ENCODE results near the gene KIN.
"Not testable (repeated sequence)": the region's sequence is repeated elsewhere in the genome, so short reads cannot be mapped to it uniquely, and the experiment has no call there.

The KIN gene

GRCh38 chr10:7787857-7788638, at the start of gene KIN, which contains the start of gene ATP5F1C:
TSS of gene KIN (minus strand) at chr10:7787993. CDS start at chr10:7787933, 60 bp downstream.
TSS of gene ATP5F1C (plus strand) at chr10:7788177. CDS start at chr10:7788208, 31 bp downstream.
- Mint-ChIP-seq H3K36me3 (ENCODE audit: low read depth) (peaks cover 20% of the 10 kb centered on the region), H3K27me3 (no peaks in the 10 kb centered on the region), H3K4me1 (peaks cover 54% of the 10 kb centered on the region), H3K9me3 (no peaks in the 10 kb centered on the region), H3K27ac (no peak within 1 kb of the TSS), H3K4me3 (no peak within 1 kb of the TSS)
- peak; percentile 98 for DNase-seq
- peak; percentile 95 for ATAC-seq

DNA sequence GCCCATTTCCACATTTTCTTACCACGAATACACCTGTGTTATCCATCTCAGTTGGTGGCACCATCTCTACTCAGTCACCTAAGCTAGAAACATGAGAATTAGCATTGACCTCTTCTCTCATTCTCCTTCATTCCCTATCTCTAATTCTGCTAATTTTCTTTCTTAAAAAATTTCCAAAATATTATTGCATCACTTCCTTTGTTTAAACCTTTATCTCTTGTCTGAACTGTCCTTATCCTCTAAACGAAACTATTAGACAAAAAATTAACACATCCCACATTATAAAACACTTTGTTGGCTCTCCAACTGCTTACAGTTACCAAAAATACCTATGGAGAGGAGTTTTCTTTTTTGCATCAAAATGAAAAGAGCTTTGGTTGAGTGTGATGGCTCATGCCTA, 48.8 kb upstream of the KIN start:
- DNase-seq, result no peak
- H3K27ac Mint-ChIP-seq, result no peak overlapping the region
- ATAC-seq, result no peak
- H3K27me3 Mint-ChIP-seq, result no peaks in the 10 kb centered on the region
- H3K4me3 Mint-ChIP-seq, result no peak overlapping the region
- H3K36me3 Mint-ChIP-seq (ENCODE audit: low read depth), result peaks cover 29% of the 10 kb centered on the region
- peaks cover 12% of the 10 kb centered on the region for H3K4me1 Mint-ChIP-seq
- no peaks in the 10 kb centered on the region for H3K9me3 Mint-ChIP-seq

DNA sequence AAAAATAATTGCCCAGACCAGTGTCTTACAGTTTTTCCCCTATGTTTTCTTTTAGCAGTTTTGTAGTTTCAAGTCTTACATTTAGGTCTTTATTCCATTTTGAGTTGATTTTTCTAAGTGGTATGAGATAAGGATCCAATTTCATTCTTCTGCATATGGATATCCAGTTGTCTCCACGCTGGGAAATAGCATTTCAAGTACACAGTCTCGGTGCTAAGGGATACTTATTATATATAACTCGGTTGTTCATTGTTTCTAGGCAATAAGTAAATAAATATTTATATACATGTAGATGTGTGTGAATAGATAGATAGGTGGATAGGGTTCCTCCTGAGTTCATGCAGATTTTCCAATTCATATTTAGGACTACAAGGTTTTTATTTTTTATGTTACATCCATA, 46.5 kb upstream of the KIN start:
- DNase-seq, result no peak
- H3K9me3 Mint-ChIP-seq, result no peaks in the 10 kb centered on the region
- ATAC-seq, result no peak
- H3K4me3 Mint-ChIP-seq, result no peak overlapping the region
- peaks cover 20% of the 10 kb centered on the region for H3K4me1 Mint-ChIP-seq
- no peak overlapping the region for H3K27ac Mint-ChIP-seq
- no peaks in the 10 kb centered on the region for H3K27me3 Mint-ChIP-seq
- peaks cover 29% of the 10 kb centered on the region for H3K36me3 Mint-ChIP-seq (ENCODE audit: low read depth)

DNA sequence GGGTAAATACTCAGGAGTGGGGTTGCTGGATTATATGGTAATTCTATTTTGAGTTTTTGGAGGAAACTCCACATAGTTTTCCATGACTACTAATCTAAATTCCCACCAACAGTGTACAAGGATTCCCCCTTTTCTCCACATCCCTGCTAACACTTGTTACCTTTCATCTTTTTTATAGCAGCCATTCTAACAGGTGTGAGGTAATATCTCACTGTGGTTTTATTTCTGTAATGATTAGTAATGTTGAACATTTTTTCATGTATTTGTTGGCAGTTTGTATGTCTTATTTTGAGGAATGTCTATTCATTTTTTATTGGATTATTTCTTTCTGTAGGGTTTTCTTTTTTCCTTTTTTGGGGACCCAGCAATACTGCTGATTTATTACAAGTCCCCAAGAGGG, 45.4 kb upstream of the KIN start:
- Mint-ChIP-seq H3K36me3 (ENCODE audit: low read depth) (peaks cover 31% of the 10 kb centered on the region), H3K9me3 (no peaks in the 10 kb centered on the region), H3K4me3 (no peak overlapping the region), H3K27ac (no peak overlapping the region), H3K27me3 (no peaks in the 10 kb centered on the region), H3K4me1 (peaks cover 21% of the 10 kb centered on the region)
- ATAC-seq (no peak), DNase-seq (no peak)

DNA sequence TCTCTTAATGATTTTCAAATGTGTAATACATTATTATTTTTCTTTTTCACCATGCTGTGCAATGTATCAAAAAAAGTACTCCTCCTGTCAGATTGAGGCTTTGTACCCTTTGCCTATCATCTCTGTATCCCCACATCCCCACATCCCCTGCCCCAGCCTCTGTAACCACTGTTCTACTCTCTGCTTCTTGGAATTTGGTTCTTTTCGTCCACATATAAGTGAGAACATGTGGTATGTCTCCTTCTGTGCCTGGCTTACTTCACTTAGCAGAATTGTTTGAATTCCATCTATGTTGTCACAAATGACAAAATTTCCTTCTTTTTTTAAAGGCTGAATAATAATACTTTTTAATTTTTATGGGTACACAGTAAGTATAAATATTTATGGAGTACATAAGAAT, 44.3 kb upstream of the KIN start:
- H3K9me3 Mint-ChIP-seq, result no peaks in the 10 kb centered on the region
- H3K4me1 Mint-ChIP-seq, result peaks cover 25% of the 10 kb centered on the region
- no peak overlapping the region for H3K4me3 Mint-ChIP-seq
- no peak for ATAC-seq
- no peaks in the 10 kb centered on the region for H3K27me3 Mint-ChIP-seq
- peaks cover 31% of the 10 kb centered on the region for H3K36me3 Mint-ChIP-seq (ENCODE audit: low read depth)
- H3K27ac Mint-ChIP-seq, result no peak overlapping the region
- DNase-seq, result no peak

DNA sequence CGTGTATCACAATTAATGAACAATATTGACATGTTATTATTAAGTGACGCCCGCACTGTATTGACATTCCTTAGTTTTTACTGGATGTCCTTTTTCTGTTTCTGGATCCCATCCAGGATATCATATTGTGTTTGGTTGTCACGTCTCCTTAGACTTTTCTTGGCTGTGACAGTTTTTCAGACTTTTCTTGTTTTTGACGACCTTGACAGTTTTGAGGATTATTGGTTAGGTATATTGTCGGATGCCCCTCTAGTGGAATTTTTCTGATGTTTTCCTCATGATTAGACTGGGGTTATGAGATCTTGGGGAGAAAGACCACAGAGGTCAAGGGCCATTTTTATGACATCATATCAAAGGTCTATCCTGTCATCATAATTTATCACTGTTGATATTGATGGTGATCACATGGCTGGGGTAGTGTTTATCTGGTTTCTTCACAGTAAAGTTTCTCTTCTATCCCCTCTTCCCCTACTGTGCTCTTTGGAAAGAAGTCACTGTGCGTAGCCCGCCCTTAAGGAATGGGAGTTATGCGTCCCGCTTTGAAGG, 41.6 kb upstream of the KIN start:
- no peak for ATAC-seq
- no peak for DNase-seq
- Mint-ChIP-seq H3K4me1 (peaks cover 21% of the 10 kb centered on the region), H3K36me3 (ENCODE audit: low read depth) (peaks cover 37% of the 10 kb centered on the region), H3K27me3 (no peaks in the 10 kb centered on the region), H3K27ac (no peak overlapping the region), H3K9me3 (no peaks in the 10 kb centered on the region), H3K4me3 (no peak overlapping the region)

GRCh38 chr10:7826971-7827370, 39.2 kb upstream of the KIN start:
- peak; percentile 54 for ATAC-seq
- Mint-ChIP-seq H3K4me1 (peaks cover 17% of the 10 kb centered on the region), H3K27ac (peak overlapping the region; percentile 42), H3K9me3 (no peaks in the 10 kb centered on the region), H3K36me3 (ENCODE audit: low read depth) (peaks cover 36% of the 10 kb centered on the region), H3K4me3 (no peak overlapping the region), H3K27me3 (no peaks in the 10 kb centered on the region)
- no peak for DNase-seq

DNA sequence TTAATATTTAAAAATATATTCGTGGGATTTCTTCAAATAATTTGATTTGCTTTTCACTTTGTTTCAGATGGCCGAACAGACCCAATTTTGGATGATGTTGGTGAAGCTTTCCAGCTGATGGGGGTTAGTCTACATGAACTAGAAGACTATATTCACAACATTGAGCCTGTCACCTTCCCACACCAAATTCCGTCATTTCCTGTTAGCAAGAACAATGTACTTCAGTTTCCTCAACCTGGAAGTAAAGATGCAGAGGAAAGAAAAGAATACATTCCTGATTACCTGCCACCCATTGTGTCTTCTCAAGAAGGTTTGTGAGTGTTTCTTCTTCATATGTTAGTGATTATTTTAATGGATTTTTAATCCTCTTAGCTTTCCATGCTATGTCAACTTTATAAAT, 36.5 kb upstream of the KIN start:
- DNase-seq, result no peak
- H3K4me3 Mint-ChIP-seq, result no peak overlapping the region
- no peaks in the 10 kb centered on the region for H3K27me3 Mint-ChIP-seq
- no peak overlapping the region for H3K27ac Mint-ChIP-seq
- H3K9me3 Mint-ChIP-seq, result no peaks in the 10 kb centered on the region
- peaks cover 29% of the 10 kb centered on the region for H3K36me3 Mint-ChIP-seq (ENCODE audit: low read depth)
- peaks cover 31% of the 10 kb centered on the region for H3K4me1 Mint-ChIP-seq
- no peak for ATAC-seq

DNA sequence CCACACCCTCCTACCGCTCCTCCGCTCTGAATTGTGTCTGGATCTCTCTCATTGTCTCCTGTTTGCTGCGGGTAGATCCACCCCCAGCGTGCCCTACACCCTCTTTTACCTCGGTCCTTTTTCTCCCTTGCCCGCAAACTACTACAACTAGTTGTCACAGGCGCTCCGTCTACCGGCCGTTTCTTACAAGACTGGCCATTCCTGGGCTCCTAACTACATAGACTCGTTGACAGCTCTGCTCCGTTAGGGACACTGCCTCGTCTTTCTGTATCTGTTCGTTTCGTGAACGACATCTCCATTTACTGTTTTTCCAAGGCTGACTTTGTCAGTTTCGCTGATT, 31.3 kb upstream of the KIN start:
- ATAC-seq (peak; percentile 20), DNase-seq (peak; percentile 23)
- H3K4me1 Mint-ChIP-seq, result peaks cover 38% of the 10 kb centered on the region
- peak overlapping the region; percentile 92 for H3K27ac Mint-ChIP-seq
- no peaks in the 10 kb centered on the region for H3K9me3 Mint-ChIP-seq
- peak overlapping the region; percentile 99 for H3K4me3 Mint-ChIP-seq
- H3K27me3 Mint-ChIP-seq, result no peaks in the 10 kb centered on the region
- H3K36me3 Mint-ChIP-seq (ENCODE audit: low read depth), result peaks cover 4% of the 10 kb centered on the region

DNA sequence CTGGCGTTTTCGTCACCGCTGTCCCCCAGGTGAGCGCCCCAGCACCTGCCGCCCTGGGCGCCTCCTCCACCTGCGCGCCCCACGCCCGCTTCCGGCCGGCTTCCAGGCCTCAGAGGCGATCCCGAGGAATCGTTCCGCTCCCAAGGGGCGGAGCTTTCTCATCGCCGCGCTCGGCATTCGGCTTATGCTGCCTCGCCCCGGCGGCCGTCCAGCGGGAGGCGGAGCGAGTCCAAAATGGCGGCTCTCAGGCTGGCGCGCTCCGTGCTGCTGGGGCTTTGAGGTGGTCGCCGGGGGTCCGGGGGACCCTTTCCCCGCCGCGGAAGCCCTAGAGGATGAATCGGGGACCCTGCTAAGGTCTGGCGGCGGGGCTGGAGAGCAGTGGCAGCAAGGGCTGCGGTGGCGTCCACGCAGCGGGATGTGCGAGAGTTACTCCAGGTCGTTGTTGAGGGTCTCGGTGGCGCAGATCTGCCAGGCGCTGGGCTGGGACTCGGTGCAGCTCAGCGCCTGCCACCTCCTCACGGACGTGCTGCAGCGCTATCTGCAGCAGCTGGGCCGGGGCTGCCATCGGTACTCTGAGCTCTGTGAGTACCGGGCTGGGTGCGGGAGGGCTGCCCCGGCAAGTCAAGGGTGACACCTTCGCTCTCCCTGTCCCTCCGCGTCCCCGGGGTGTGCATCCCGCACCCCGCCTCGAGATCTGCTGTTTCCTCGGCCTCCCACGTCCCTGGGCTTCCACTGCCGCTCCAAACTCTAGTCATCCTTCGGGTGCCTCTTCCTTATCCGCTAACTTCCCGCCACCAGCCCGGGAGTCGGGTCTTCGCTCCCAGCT, 30.7 kb upstream of the KIN start, which contains the start of gene TAF3:
TAF3 (plus strand) TSS at position 211 of the 826 bp plus-strand sequence; CDS start at position 416, 205 bp downstream.
- H3K9me3 Mint-ChIP-seq, result no peaks in the 10 kb centered on the region
- peak within 1 kb of the TSS; percentile 92 for H3K27ac Mint-ChIP-seq
- peaks cover 4% of the 10 kb centered on the region for H3K36me3 Mint-ChIP-seq (ENCODE audit: low read depth)
- peak; percentile 84 for ATAC-seq
- DNase-seq, result peak; percentile 93
- peak within 1 kb of the TSS; percentile 99 for H3K4me3 Mint-ChIP-seq
- no peaks in the 10 kb centered on the region for H3K27me3 Mint-ChIP-seq
- peaks cover 38% of the 10 kb centered on the region for H3K4me1 Mint-ChIP-seq

- no peak for ATAC-seq
- no peaks in the 10 kb centered on the region for H3K9me3 Mint-ChIP-seq
- DNase-seq, result no peak
These were observed 30.1 kb upstream of the KIN start for GRCh38 chr10:7817984-7818294.

GRCh38 chr10:7817576-7817975, 29.8 kb upstream of the KIN start:
- ATAC-seq, result no peak
- Mint-ChIP-seq H3K36me3 (ENCODE audit: low read depth) (peaks cover 4% of the 10 kb centered on the region), H3K9me3 (no peaks in the 10 kb centered on the region), H3K4me1 (peaks cover 38% of the 10 kb centered on the region), H3K27me3 (no peaks in the 10 kb centered on the region), H3K4me3 (peak overlapping the region; percentile 99), H3K27ac (no peak overlapping the region)
- no peak for DNase-seq

More at GRCh38 chr10:7817984-7818294, 30.1 kb upstream of the KIN start:
- Mint-ChIP-seq H3K27me3 (no peaks in the 10 kb centered on the region), H3K4me3 (peak overlapping the region; percentile 99), H3K4me1 (peaks cover 38% of the 10 kb centered on the region), H3K27ac (peak overlapping the region; percentile 92), H3K36me3 (ENCODE audit: low read depth) (peaks cover 4% of the 10 kb centered on the region)

DNA sequence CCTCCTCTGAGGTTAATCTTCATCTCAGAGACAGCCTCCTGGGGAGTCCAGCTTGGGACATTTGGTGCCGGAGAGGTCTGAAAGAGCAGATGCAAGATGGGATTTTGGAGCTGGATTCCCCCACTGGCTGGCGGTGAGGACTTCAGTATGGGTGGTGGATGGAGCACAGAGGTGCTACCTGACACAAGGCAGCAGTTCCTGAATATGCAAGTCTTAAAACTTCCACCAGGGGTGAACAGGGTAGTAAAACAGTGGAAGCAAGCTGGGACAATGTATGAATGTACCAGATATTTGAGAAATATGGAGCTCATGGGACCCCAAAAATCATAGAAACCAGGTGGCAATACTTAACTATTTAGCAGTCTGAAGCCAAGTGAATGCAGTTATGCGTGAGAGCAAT, 25.7 kb upstream of the KIN start:
- ATAC-seq (no peak), DNase-seq (no peak)
- no peaks in the 10 kb centered on the region for H3K9me3 Mint-ChIP-seq
- no peak overlapping the region for H3K4me3 Mint-ChIP-seq
- H3K27ac Mint-ChIP-seq, result no peak overlapping the region
- no peaks in the 10 kb centered on the region for H3K36me3 Mint-ChIP-seq (ENCODE audit: low read depth)
- H3K27me3 Mint-ChIP-seq, result no peaks in the 10 kb centered on the region
- peaks cover 13% of the 10 kb centered on the region for H3K4me1 Mint-ChIP-seq

- H3K9me3 Mint-ChIP-seq, ATAC-seq, H3K4me3 Mint-ChIP-seq, H3K27ac Mint-ChIP-seq, H3K27me3 Mint-ChIP-seq, DNase-seq, H3K4me1 Mint-ChIP-seq: not testable (repeated sequence)
- H3K36me3 Mint-ChIP-seq (ENCODE audit: low read depth), result peaks cover 11% of the 10 kb centered on the region
These were observed 23.9 kb upstream of the KIN start for GRCh38 chr10:7811743-7812142.

DNA sequence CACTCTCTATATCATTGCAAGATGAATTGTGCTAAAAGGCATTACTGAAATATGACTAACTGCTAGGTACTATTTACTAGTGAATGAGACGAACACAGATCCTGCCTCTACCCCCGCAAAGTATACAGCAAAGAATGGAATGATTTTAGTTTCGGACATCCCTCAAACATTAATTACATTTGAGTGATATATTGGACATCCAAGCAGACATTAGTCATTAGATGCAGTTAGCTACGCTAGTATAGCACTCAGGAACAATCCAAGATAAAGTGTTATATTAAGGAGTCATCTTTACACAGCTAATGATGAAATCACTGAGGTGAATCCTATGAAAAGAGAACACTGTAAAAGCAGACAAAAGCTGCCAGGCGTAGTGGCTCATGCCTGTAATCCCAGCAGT, 23.2 kb upstream of the KIN start:
- no peaks in the 10 kb centered on the region for H3K4me1 Mint-ChIP-seq

More for the DNA sequence above, 23.2 kb upstream of the KIN start:
- peaks cover 13% of the 10 kb centered on the region for H3K36me3 Mint-ChIP-seq (ENCODE audit: low read depth)
- H3K27me3 Mint-ChIP-seq, result no peaks in the 10 kb centered on the region
- ATAC-seq (no peak), DNase-seq (no peak)
- no peak overlapping the region for H3K27ac Mint-ChIP-seq
- H3K4me3 Mint-ChIP-seq, result no peak overlapping the region
- no peaks in the 10 kb centered on the region for H3K9me3 Mint-ChIP-seq
